NOMO-1 (cell line): ENCODE results near the gene ATP10D.
"Not testable (repeated sequence)": the region's sequence is repeated elsewhere in the genome, so short reads cannot be mapped to it uniquely, and the experiment has no call there.

Experiments
- DNase-seq, 2 experiments: peaks; one replicate each; lab custom pipeline; 2025; ENCODE audit not compliant: unreplicated experiment in 2 of 2; lab: John Stamatoyannopoulos, UW

Gene ATP10D

GRCh38 chr4:47486231-47486673, 1.2 kb downstream of the ATP10D start:
- no peak for DNase-seq

GRCh38 chr4:47486727-47487126, 1.7 kb downstream of the ATP10D start:
- not testable (repeated sequence) for DNase-seq

- no peak for DNase-seq
These were observed 3.6 kb downstream of the ATP10D start for GRCh38 chr4:47488706-47489105.

GRCh38 chr4:47490550-47490949, 5.5 kb downstream of the ATP10D start:
- DNase-seq = peak in 1 of 2 experiments; percentile 6

GRCh38 chr4:47493238-47494123, 8.4 kb downstream of the ATP10D start:
- DNase-seq = no peak

- no peak for DNase-seq
These were observed 9.0 kb downstream of the ATP10D start for GRCh38 chr4:47494124-47494430.

- no peak for DNase-seq
These were observed 13.8 kb downstream of the ATP10D start for GRCh38 chr4:47498899-47499298.

- peak; percentile 30 to 92 for DNase-seq
These were observed 14.6 kb downstream of the ATP10D start for GRCh38 chr4:47499700-47500099.

GRCh38 chr4:47500776-47501175, 15.7 kb downstream of the ATP10D start:
- DNase-seq = no peak

GRCh38 chr4:47505147-47505546, 20.1 kb downstream of the ATP10D start:
- DNase-seq = no peak

GRCh38 chr4:47505666-47506065, 20.6 kb downstream of the ATP10D start:
- DNase-seq = no peak

- peak; percentile 28 to 86 for DNase-seq
These were observed 25.6 kb downstream of the ATP10D start for GRCh38 chr4:47510506-47511143.

- DNase-seq = no peak
These were observed 28.4 kb downstream of the ATP10D start for GRCh38 chr4:47513461-47513860.

- DNase-seq = peak; percentile 45 to 57
These were observed 34.3 kb downstream of the ATP10D start for GRCh38 chr4:47519239-47519883.

- no peak for DNase-seq
These were observed 40.2 kb downstream of the ATP10D start for GRCh38 chr4:47525154-47525819.

- no peak for DNase-seq
These were observed 41.2 kb downstream of the ATP10D start for GRCh38 chr4:47526281-47526680.

- DNase-seq = not testable (repeated sequence)
These were observed 43.6 kb downstream of the ATP10D start for GRCh38 chr4:47528646-47529045.

- DNase-seq = no peak
These were observed 45.7 kb downstream of the ATP10D start for GRCh38 chr4:47530801-47531200.

- peak; percentile 57 to 85 for DNase-seq
These were observed 46.3 kb downstream of the ATP10D start for GRCh38 chr4:47531241-47531953.

GRCh38 chr4:47531954-47532321, 46.9 kb downstream of the ATP10D start:
- no peak for DNase-seq

GRCh38 chr4:47532658-47533057, 47.6 kb downstream of the ATP10D start:
- DNase-seq = no peak
